Mesothelial cell of epicardium (in vitro differentiated cells): ENCODE measurements around the gene CYP39A1. TPM values are rescaled to one million over a fixed set of nuclear protein-coding genes. Genes with fewer than 3 reads are reported as not detected.

Experiments used
- DNase-seq, 2 experiments: peaks; one replicate each; pipeline ENCODE4 v3.0.0; 2021; ENCODE audit warnings: low spot score in 2 of 2; ENCODE audit not compliant: unreplicated experiment in 2 of 2
- H3K27ac Mint-ChIP-seq: 2 replicates; pipeline ENCODE4 v1.8.0; 2021; ENCODE audit warnings: mixed read lengths
- H3K27me3 Mint-ChIP-seq: 2 replicates; pipeline ENCODE4 v1.8.0; 2021; ENCODE audit warnings: low read depth, mixed read lengths
- H3K36me3 Mint-ChIP-seq: 2 replicates; pipeline ENCODE4 v1.8.0; 2021; ENCODE audit warnings: mixed read lengths
- H3K4me1 Mint-ChIP-seq: 2 replicates; pipeline ENCODE4 v1.8.0; 2021; ENCODE audit warnings: mixed read lengths
- H3K4me3 Mint-ChIP-seq: 2 replicates; pipeline ENCODE4 v1.8.0; 2021; ENCODE audit warnings: mild to moderate bottlenecking, moderate library complexity, mixed read lengths
- H3K9me3 Mint-ChIP-seq: 2 replicates; pipeline ENCODE4 v1.8.0; 2021; ENCODE audit warnings: mixed read lengths
- total RNA-seq: library from RNA; stranded (reverse); gene quantifications from 3 replicates; pipeline ENCODE4 v1.2.1, GENCODE V29; 2021
- TF ChIP-seq, protein P1 (sequence below): fragments of 200-600 bp; sonication (generic); IDR thresholded peaks from one replicate; pipeline ENCODE4 v1.5.0; 2021; ENCODE audit warnings: antibody characterized with exemption; ENCODE audit not compliant: unreplicated experiment

CYP39A1 gene
- total RNA-seq, 1 donor from 2014 or later = 6.9 TPM

DNA sequence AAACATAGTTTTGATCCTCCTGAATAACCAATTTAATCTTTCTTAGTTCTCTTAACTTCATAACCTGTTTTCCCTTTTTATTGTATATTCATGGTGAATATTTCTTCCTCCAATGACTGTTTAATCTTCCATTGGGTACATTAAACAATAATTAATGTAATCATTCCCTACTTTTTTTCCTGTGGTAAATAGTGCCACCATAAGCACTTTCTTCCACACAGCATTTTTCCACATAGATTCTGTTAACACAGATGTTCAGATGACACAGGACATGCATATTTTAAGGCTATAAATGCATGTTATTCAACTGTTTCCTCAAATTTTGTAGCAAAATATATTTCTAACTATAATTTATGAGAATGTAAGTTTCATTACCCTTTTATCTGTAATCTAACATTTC is 61.9 kb downstream of the CYP39A1 start:
- Mint-ChIP-seq H3K27me3 (no peaks in the 10 kb centered on the region), H3K9me3 (peaks cover 16% of the 10 kb centered on the region), H3K36me3 (peaks cover 23% of the 10 kb centered on the region), H3K4me1 (no peaks in the 10 kb centered on the region), H3K4me3 (no peak overlapping the region), H3K27ac (no peak overlapping the region)
- no peak for DNase-seq
- TF ChIP-seq, protein P1, sequence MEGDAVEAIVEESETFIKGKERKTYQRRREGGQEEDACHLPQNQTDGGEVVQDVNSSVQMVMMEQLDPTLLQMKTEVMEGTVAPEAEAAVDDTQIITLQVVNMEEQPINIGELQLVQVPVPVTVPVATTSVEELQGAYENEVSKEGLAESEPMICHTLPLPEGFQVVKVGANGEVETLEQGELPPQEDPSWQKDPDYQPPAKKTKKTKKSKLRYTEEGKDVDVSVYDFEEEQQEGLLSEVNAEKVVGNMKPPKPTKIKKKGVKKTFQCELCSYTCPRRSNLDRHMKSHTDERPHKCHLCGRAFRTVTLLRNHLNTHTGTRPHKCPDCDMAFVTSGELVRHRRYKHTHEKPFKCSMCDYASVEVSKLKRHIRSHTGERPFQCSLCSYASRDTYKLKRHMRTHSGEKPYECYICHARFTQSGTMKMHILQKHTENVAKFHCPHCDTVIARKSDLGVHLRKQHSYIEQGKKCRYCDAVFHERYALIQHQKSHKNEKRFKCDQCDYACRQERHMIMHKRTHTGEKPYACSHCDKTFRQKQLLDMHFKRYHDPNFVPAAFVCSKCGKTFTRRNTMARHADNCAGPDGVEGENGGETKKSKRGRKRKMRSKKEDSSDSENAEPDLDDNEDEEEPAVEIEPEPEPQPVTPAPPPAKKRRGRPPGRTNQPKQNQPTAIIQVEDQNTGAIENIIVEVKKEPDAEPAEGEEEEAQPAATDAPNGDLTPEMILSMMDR = no peak

DNA sequence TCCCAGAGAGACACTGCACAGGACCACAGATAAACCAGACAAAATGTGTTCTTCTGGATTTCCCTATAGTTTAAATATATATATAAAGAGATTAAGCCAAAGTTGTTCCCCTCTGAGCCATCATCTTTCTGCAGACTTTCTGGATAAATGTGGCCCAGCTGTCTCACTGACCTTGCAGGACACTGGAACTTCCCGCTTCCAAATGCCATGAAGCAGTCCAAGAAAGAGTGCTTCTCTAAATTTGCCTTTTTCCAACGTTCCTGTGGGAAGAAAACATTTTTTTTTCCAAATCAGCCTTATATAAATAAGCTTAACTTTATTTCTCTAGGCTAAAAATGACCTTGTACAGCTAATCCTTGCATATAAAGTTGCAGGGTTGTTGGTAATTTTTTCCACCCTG is 65.7 kb downstream of the CYP39A1 start:
- Mint-ChIP-seq H3K9me3 (no peaks in the 10 kb centered on the region), H3K27me3 (no peaks in the 10 kb centered on the region), H3K27ac (no peak overlapping the region), H3K4me3 (no peak overlapping the region), H3K36me3 (peaks cover 3% of the 10 kb centered on the region), H3K4me1 (peaks cover 6% of the 10 kb centered on the region)
- DNase-seq = no peak
- TF ChIP-seq, protein P1 = no peak

DNA sequence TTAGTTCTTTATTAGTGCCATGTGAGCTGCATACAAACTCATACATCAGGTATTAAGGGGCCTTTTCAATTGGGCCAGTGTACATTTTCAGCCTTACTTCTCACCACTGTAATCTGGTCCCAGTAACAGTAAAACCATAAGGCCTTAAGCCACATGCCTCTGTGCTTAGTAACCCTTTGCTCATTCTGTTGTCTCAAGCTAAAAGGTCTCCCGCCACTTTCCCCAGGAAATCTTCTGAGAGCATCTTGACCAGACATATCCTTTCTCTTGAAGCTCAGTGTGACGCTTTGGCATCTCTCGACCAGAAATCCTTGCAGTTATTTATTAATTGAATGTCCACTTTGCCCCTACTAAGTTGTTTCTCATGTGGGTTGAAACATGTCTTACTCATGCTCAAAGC is 68.0 kb downstream of the CYP39A1 start:
- peaks cover 7% of the 10 kb centered on the region for H3K36me3 Mint-ChIP-seq
- H3K4me1 Mint-ChIP-seq = peaks cover 6% of the 10 kb centered on the region
- DNase-seq = no peak
- H3K27ac Mint-ChIP-seq = no peak overlapping the region
- no peak overlapping the region for H3K4me3 Mint-ChIP-seq
- no peaks in the 10 kb centered on the region for H3K27me3 Mint-ChIP-seq
- TF ChIP-seq, protein P1 = no peak
- H3K9me3 Mint-ChIP-seq = peaks cover 9% of the 10 kb centered on the region

DNA sequence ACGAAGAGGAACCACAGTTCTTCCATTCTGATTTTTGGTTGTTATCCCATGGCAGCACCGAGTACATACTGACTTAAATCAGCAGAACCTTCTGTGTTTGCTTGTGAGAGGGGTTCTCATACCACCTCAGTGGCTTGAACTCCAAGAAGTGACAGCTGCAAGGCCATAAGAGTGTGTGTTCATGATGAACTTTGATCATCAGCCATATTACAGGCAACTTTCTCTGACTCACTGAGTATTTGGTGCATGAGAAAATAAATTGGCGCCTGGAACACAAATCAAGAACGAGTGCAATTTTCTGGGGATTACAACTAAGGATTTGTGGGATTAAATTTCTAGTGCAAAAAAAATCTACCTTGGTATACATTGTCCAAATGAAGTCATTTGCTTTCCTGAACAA is 68.9 kb downstream of the CYP39A1 start:
- H3K4me1 Mint-ChIP-seq = peaks cover 6% of the 10 kb centered on the region
- H3K4me3 Mint-ChIP-seq = no peak overlapping the region
- H3K27me3 Mint-ChIP-seq = no peaks in the 10 kb centered on the region
- H3K27ac Mint-ChIP-seq = no peak overlapping the region
- peaks cover 15% of the 10 kb centered on the region for H3K9me3 Mint-ChIP-seq
- no peak for DNase-seq
- H3K36me3 Mint-ChIP-seq = peaks cover 7% of the 10 kb centered on the region
- TF ChIP-seq, protein P1 = no peak

DNA sequence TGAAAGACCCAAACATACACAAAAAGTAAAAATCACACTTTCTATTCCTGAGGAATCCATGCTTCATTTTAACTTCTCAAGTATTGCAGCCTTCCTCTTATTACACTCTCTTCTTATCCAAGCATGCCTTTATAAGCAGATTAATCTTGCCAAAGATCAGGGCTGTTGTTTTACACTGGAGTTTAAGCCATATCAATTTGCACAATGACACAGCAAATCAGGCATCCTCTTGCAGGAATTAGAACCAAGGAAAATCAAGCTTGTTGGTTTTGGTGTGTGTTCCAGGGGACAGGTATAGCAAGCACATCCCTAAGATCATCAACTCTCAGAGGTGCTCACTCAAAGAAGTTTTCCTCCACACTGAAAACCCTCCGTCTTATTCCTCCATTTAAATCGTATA is 69.5 kb downstream of the CYP39A1 start:
- TF ChIP-seq, protein P1 = no peak
- Mint-ChIP-seq H3K9me3 (peaks cover 21% of the 10 kb centered on the region), H3K27ac (no peak overlapping the region), H3K27me3 (no peaks in the 10 kb centered on the region), H3K4me3 (no peak overlapping the region), H3K36me3 (peaks cover 7% of the 10 kb centered on the region), H3K4me1 (peaks cover 6% of the 10 kb centered on the region)
- DNase-seq = no peak
